Right lobe of liver (tissue), 4 donors: ENCODE measurements around the gene CACNA2D3.

ENCODE experiments used
- CTCF ChIP-seq, 4 donors: fragments of 200-600 bp in 3 of 4; fragments of 450-650 bp in 1 of 4; IDR thresholded peaks; one replicate each; pipeline versions ENCODE4 v1.5.1 to v1.8.0; 2016 to 2022; ENCODE audit warnings: antibody characterized with exemption in 4 of 4, mild to moderate bottlenecking in 2 of 4
- POLR2A ChIP-seq: fragments of 450-650 bp; IDR thresholded peaks from one replicate; pipeline ENCODE4 v1.6.1; 2017; ENCODE audit warnings: antibody characterized with exemption, mild to moderate bottlenecking
- donor health status: DM: no; HTN: no; CAD: no.
- donor health status: DM: no; HTN: no; CAD: no.
- donor health status: DM: no; HTN: yes; CAD: no.

DNA sequence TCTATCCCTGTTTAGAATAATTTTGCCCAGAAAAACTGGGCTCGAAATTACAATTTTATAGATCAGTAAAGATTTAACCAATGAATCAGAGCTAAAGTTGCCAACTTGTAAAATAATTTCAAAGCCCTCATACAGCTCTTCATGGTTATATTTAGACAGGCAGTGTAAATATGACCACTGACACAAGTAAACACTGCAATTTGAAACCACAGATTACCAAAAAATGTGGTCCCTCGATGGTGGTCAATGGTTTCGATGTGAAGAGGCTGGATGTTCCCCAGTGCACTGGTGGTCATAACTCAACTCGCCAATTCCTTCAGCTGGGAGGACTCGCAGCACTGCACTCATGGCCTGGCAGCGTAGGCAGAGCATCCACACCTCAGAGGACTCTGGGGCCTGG, 776.9 kb downstream of the CACNA2D3 start:
- TF ChIP-seq CTCF (IDR thresholded peaks at IDR 0.05), result no peak
- no peak for TF ChIP-seq POLR2A
